GM18517 (cell line): ENCODE measurements around the gene NLGN1.

Experiments
- ATAC-seq: cut with Tn5 transposase; IDR thresholded peaks from one replicate; pipeline ENCODE4 v1.9.1; 2021; ENCODE audit warnings: mild to moderate bottlenecking, moderate library complexity; ENCODE audit not compliant: unreplicated experiment

NLGN1 gene

GRCh38 chr3:173703771-173704170, 306.2 kb downstream of the NLGN1 start:
- ATAC-seq = no peak

- no peak for ATAC-seq
Measured at GRCh38 chr3:173706630-173707029, 309.1 kb downstream of the NLGN1 start.

GRCh38 chr3:173708191-173708590, 310.6 kb downstream of the NLGN1 start:
- no peak for ATAC-seq

GRCh38 chr3:173709026-173709425, 311.5 kb downstream of the NLGN1 start:
- no peak for ATAC-seq

GRCh38 chr3:173711619-173712018, 314.1 kb downstream of the NLGN1 start:
- ATAC-seq = no peak

- no peak for ATAC-seq
Measured at GRCh38 chr3:173719585-173719984, 322.0 kb downstream of the NLGN1 start.

- no peak for ATAC-seq
Measured at GRCh38 chr3:173725507-173725906, 328.0 kb downstream of the NLGN1 start.

GRCh38 chr3:173730391-173730790, 332.8 kb downstream of the NLGN1 start:
- ATAC-seq = no peak

GRCh38 chr3:173732237-173732636, 334.7 kb downstream of the NLGN1 start:
- ATAC-seq = no peak

- no peak for ATAC-seq
Measured at GRCh38 chr3:173733029-173733652, 335.6 kb downstream of the NLGN1 start.

- ATAC-seq = no peak
Measured at GRCh38 chr3:173734473-173734872, 336.9 kb downstream of the NLGN1 start.

- ATAC-seq = no peak
Measured at GRCh38 chr3:173734895-173735294, 337.4 kb downstream of the NLGN1 start.

GRCh38 chr3:173735841-173736240, 338.3 kb downstream of the NLGN1 start:
- no peak for ATAC-seq

- ATAC-seq = no peak
Measured at GRCh38 chr3:173737167-173737808, 339.7 kb downstream of the NLGN1 start.

GRCh38 chr3:173739726-173740125, 342.2 kb downstream of the NLGN1 start:
- no peak for ATAC-seq

GRCh38 chr3:173742491-173742890, 344.9 kb downstream of the NLGN1 start:
- ATAC-seq = no peak

GRCh38 chr3:173743111-173743510, 345.6 kb downstream of the NLGN1 start:
- no peak for ATAC-seq

- no peak for ATAC-seq
Measured at GRCh38 chr3:173743516-173743915, 346.0 kb downstream of the NLGN1 start.

GRCh38 chr3:173744479-173744878, 346.9 kb downstream of the NLGN1 start:
- no peak for ATAC-seq

GRCh38 chr3:173744895-173745294, 347.4 kb downstream of the NLGN1 start:
- ATAC-seq = no peak

GRCh38 chr3:173745952-173746682, 348.6 kb downstream of the NLGN1 start:
- ATAC-seq = no peak

GRCh38 chr3:173747427-173747826, 349.9 kb downstream of the NLGN1 start:
- ATAC-seq = no peak
